ENCODE data around the gene CDC14B.

CDC14B gene

GRCh38 chr9:96540106-96540505 is 79.5 kb downstream of the CDC14B start:
- no peaks in the 10 kb centered on the region for H3K36me3 ChIP-seq (ENCODE audit: insufficient read depth, low read length)
- peaks cover 6% of the 10 kb centered on the region for H3K27me3 ChIP-seq (ENCODE audit: insufficient read depth, low read length, poor library complexity)
- no peak overlapping the region for H3K27ac ChIP-seq (ENCODE audit: low read length)
- no peaks in the 10 kb centered on the region for H3K79me2 ChIP-seq (ENCODE audit: insufficient read depth, low read length)
- H3K9me3 ChIP-seq (ENCODE audit: insufficient read depth, low read length, severe bottlenecking): no peaks in the 10 kb centered on the region
- no peak overlapping the region for H3K4me2 ChIP-seq (ENCODE audit: insufficient read depth, low read length)
- no peak overlapping the region for H3K9ac ChIP-seq (ENCODE audit: low read depth, low read length)
- ATAC-seq (ENCODE audit: insufficient read depth, low read depth): no peak
- no peak for DNase-seq
- H3K4me1 ChIP-seq (ENCODE audit: insufficient read depth, low read length): no peaks in the 10 kb centered on the region
- no peak for TF ChIP-seq EZH2 (IDR thresholded peaks at IDR 0.05; ENCODE audit: borderline replicate concordance, low read depth, low read length, severe bottlenecking)
- TF ChIP-seq CTCF (IDR thresholded peaks at IDR 0.05; ENCODE audit: borderline replicate concordance, extremely low read depth, low read length, poor library complexity, severe bottlenecking): no peak
- no peak overlapping the region for H2AFZ ChIP-seq (ENCODE audit: low read depth, low read length)
- no peaks in the 10 kb centered on the region for H4K20me1 ChIP-seq (ENCODE audit: insufficient read depth, low read length)
- H3K4me3 ChIP-seq (ENCODE audit: low read depth in 1 of 2, low read length in 2 of 2): no peak overlapping the region

GRCh38 chr9:96532173-96532572 is 87.5 kb downstream of the CDC14B start:
- Histone ChIP-seq H3K9me3 (ENCODE audit: insufficient read depth, low read length, severe bottlenecking) (no peaks in the 10 kb centered on the region), H3K4me3 (ENCODE audit: low read depth in 1 of 2, low read length in 2 of 2) (no peak overlapping the region), H3K27me3 (ENCODE audit: insufficient read depth, low read length, poor library complexity) (peaks cover 6% of the 10 kb centered on the region), H3K9ac (ENCODE audit: low read depth, low read length) (no peak overlapping the region), H3K36me3 (ENCODE audit: insufficient read depth, low read length) (no peaks in the 10 kb centered on the region), H4K20me1 (ENCODE audit: insufficient read depth, low read length) (no peaks in the 10 kb centered on the region), H3K4me2 (ENCODE audit: insufficient read depth, low read length) (no peak overlapping the region), H3K79me2 (ENCODE audit: insufficient read depth, low read length) (no peaks in the 10 kb centered on the region), H2AFZ (ENCODE audit: low read depth, low read length) (no peak overlapping the region), H3K4me1 (ENCODE audit: insufficient read depth, low read length) (no peaks in the 10 kb centered on the region), H3K27ac (ENCODE audit: low read length) (no peak overlapping the region)
- TF ChIP-seq EZH2 (IDR thresholded peaks at IDR 0.05; ENCODE audit: borderline replicate concordance, low read depth, low read length, severe bottlenecking) (no peak), CTCF (IDR thresholded peaks at IDR 0.05; ENCODE audit: borderline replicate concordance, extremely low read depth, low read length, poor library complexity, severe bottlenecking) (no peak)
- no peak for ATAC-seq (ENCODE audit: insufficient read depth, low read depth)
- DNase-seq: no peak

GRCh38 chr9:96524764-96525163 is 94.9 kb downstream of the CDC14B start:
- ATAC-seq (ENCODE audit: insufficient read depth, low read depth) (no peak), DNase-seq (no peak)
- Histone ChIP-seq H3K9me3 (ENCODE audit: insufficient read depth, low read length, severe bottlenecking) (no peaks in the 10 kb centered on the region), H3K4me2 (ENCODE audit: insufficient read depth, low read length) (no peak overlapping the region), H3K79me2 (ENCODE audit: insufficient read depth, low read length) (no peaks in the 10 kb centered on the region), H4K20me1 (ENCODE audit: insufficient read depth, low read length) (no peaks in the 10 kb centered on the region), H3K27me3 (ENCODE audit: insufficient read depth, low read length, poor library complexity) (no peaks in the 10 kb centered on the region), H3K4me3 (ENCODE audit: low read depth in 1 of 2, low read length in 2 of 2) (no peak overlapping the region), H2AFZ (ENCODE audit: low read depth, low read length) (no peak overlapping the region), H3K9ac (ENCODE audit: low read depth, low read length) (no peak overlapping the region), H3K4me1 (ENCODE audit: insufficient read depth, low read length) (peaks cover 8% of the 10 kb centered on the region), H3K36me3 (ENCODE audit: insufficient read depth, low read length) (no peaks in the 10 kb centered on the region), H3K27ac (ENCODE audit: low read length) (no peak overlapping the region)
- TF ChIP-seq CTCF (IDR thresholded peaks at IDR 0.05; ENCODE audit: borderline replicate concordance, extremely low read depth, low read length, poor library complexity, severe bottlenecking) (no peak), EZH2 (IDR thresholded peaks at IDR 0.05; ENCODE audit: borderline replicate concordance, low read depth, low read length, severe bottlenecking) (no peak)

- H2AFZ ChIP-seq (ENCODE audit: low read depth, low read length): no peak overlapping the region
- H3K4me3 ChIP-seq (ENCODE audit: low read depth in 1 of 2, low read length in 2 of 2): no peak overlapping the region
- no peaks in the 10 kb centered on the region for H4K20me1 ChIP-seq (ENCODE audit: insufficient read depth, low read length)
- no peak overlapping the region for H3K27ac ChIP-seq (ENCODE audit: low read length)
- no peaks in the 10 kb centered on the region for H3K79me2 ChIP-seq (ENCODE audit: insufficient read depth, low read length)
- ATAC-seq (ENCODE audit: insufficient read depth, low read depth) (no peak), DNase-seq (no peak)
- no peaks in the 10 kb centered on the region for H3K27me3 ChIP-seq (ENCODE audit: insufficient read depth, low read length, poor library complexity)
- H3K36me3 ChIP-seq (ENCODE audit: insufficient read depth, low read length): no peaks in the 10 kb centered on the region
- H3K4me2 ChIP-seq (ENCODE audit: insufficient read depth, low read length): no peak overlapping the region
- H3K9ac ChIP-seq (ENCODE audit: low read depth, low read length): no peak overlapping the region
- TF ChIP-seq EZH2 (IDR thresholded peaks at IDR 0.05; ENCODE audit: borderline replicate concordance, low read depth, low read length, severe bottlenecking) (no peak), CTCF (IDR thresholded peaks at IDR 0.05; ENCODE audit: borderline replicate concordance, extremely low read depth, low read length, poor library complexity, severe bottlenecking) (no peak)
- no peaks in the 10 kb centered on the region for H3K9me3 ChIP-seq (ENCODE audit: insufficient read depth, low read length, severe bottlenecking)
- peaks cover 8% of the 10 kb centered on the region for H3K4me1 ChIP-seq (ENCODE audit: insufficient read depth, low read length)
Observed at GRCh38 chr9:96524045-96524444, 95.6 kb downstream of the CDC14B start.
